GM12801 (cell line): Measurements from ENCODE around the gene PSMB10.

Experiments used
- CTCF ChIP-seq: IDR thresholded peaks from one replicate; pipeline ENCODE4 v1.5.1; 2011; ENCODE audit warnings: control low read depth; ENCODE audit not compliant: insufficient read length; ENCODE audit errors: extremely low read depth

PSMB10 gene

DNA sequence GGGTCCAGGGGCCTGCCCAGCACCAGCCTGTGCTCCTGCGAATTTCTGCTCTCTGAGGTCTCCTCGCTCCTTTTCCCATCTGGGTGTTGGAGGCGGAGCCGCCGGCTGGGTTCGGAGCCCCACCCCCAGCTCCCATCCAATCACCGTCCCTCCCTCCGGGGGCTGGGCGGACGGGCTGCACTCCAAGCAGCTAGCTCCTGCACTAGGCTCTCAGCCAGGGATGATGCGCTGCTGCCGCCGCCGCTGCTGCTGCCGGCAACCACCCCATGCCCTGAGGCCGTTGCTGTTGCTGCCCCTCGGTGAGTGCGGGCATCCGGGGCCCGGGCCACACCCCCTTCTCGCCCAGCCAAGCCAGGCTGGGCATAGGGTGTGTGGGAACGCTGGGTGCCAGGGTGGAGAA lies 52.0 kb downstream of the PSMB10 start, which contains the start of gene NRN1L:
NRN1L (plus strand) TSS at position 202 of the 400 bp plus-strand sequence; CDS start at position 221, 19 bp downstream.
- no peak for TF ChIP-seq CTCF
